Measurements from ENCODE around the gene ERLEC1. TPM values are rescaled to one million over a fixed set of nuclear protein-coding genes. Genes with fewer than 3 reads are reported as not detected.

ERLEC1 gene
- total RNA-seq, 1 donor from 2014 or later, result 59.7 TPM

- Histone ChIP-seq H3K27ac (no peak overlapping the region), H3K36me3 (peaks cover 86% of the 10 kb centered on the region), H3K4me3 (no peak overlapping the region), H3K4me1 (no peaks in the 10 kb centered on the region), H3K27me3 (ENCODE audit: low read depth) (no peaks in the 10 kb centered on the region), H3K9me3 (no peaks in the 10 kb centered on the region)
- TF ChIP-seq CTCF (IDR thresholded peaks at IDR 0.05), result no peak
- ATAC-seq, result no peak
- DNase-seq, result no peak
- intact Hi-C loops (cut with DNase I), result no loop called here
Observed at GRCh38 chr2:53867169-53867568, 80.3 kb downstream of the ERLEC1 start.

- DNase-seq (no peak), ATAC-seq (no peak)
- Histone ChIP-seq H3K27me3 (ENCODE audit: low read depth) (no peaks in the 10 kb centered on the region), H3K27ac (no peak overlapping the region), H3K4me3 (no peak overlapping the region), H3K9me3 (no peaks in the 10 kb centered on the region), H3K4me1 (no peaks in the 10 kb centered on the region), H3K36me3 (peaks cover 87% of the 10 kb centered on the region)
- intact Hi-C loops (cut with DNase I), result no loop called here
- TF ChIP-seq CTCF (IDR thresholded peaks at IDR 0.05), result no peak
Observed at GRCh38 chr2:53867773-53868172, 80.9 kb downstream of the ERLEC1 start.

Small RNAs within 50 kb of the gene (microRNA-seq; reads per million reads assigned to microRNA genes)
- gene MIR3682 (ENCODE audit: borderline number of aligned reads), result not detected

Other genes with a start within 250 kb of the ERLEC1 start
- gene CHAC2, start 19.2 kb upstream of the ERLEC1 start, total RNA-seq, result 1.6 TPM
- 35.0 TPM for gene ASB3, start 91 bp upstream of the ERLEC1 start, total RNA-seq
- 3.2 TPM for gene GPR75, start 72.9 kb downstream of the ERLEC1 start, total RNA-seq
- 42.9 TPM for gene PSME4, start 183.9 kb downstream of the ERLEC1 start, total RNA-seq

Measured in lower lobe of right lung (tissue), 2 donors.